Mammary epithelial cell (primary cell): ENCODE results near the gene FERMT2.

Experiments
- EZH2 ChIP-seq: IDR thresholded peaks from 2 replicates; pipeline ENCODE4 v1.6.1; 2012; ENCODE audit warnings: low read length, inconsistent platforms, borderline replicate concordance
- TF ChIP-seq, protein P1 (sequence below), 2 donors: IDR thresholded peaks in 1 of 2; conservative IDR thresholded peaks in 1 of 2; 2 replicates each; pipeline ENCODE4 v1.5.1; 2011 to 2012; ENCODE audit warnings: inconsistent platforms in 2 of 2, low read length in 2 of 2, mild to moderate bottlenecking in 2 of 2, control low read depth in 1 of 2, low read depth in 1 of 2; ENCODE audit not compliant: insufficient read depth in 1 of 2; ENCODE audit errors: extremely low read depth in 1 of 2

DNA sequence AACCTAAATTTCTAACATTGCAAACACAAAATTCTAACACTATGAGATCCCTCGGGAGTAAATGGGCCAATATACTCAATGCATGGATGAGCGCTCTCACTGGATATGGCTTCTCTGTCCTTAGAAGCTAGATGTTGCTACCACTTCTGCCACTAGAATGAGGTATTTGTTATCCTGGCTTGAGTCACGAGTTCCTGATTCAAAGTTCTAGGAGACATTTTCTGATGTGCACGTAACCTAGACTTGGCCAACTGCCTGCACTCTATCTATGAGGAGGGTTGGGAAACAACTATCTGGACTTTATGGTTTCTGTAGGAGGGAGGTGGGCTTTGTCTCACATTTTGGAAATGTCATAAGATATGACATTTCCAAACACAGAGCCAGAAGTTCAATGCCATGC lies 37.6 kb downstream of the FERMT2 start:
- TF ChIP-seq, protein P1, sequence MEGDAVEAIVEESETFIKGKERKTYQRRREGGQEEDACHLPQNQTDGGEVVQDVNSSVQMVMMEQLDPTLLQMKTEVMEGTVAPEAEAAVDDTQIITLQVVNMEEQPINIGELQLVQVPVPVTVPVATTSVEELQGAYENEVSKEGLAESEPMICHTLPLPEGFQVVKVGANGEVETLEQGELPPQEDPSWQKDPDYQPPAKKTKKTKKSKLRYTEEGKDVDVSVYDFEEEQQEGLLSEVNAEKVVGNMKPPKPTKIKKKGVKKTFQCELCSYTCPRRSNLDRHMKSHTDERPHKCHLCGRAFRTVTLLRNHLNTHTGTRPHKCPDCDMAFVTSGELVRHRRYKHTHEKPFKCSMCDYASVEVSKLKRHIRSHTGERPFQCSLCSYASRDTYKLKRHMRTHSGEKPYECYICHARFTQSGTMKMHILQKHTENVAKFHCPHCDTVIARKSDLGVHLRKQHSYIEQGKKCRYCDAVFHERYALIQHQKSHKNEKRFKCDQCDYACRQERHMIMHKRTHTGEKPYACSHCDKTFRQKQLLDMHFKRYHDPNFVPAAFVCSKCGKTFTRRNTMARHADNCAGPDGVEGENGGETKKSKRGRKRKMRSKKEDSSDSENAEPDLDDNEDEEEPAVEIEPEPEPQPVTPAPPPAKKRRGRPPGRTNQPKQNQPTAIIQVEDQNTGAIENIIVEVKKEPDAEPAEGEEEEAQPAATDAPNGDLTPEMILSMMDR (conservative IDR thresholded peaks at IDR 0.05 in 1 of 2, IDR thresholded peaks at IDR 0.05 in 1 of 2; ENCODE audit: extremely low read depth in 1 of 2, insufficient read depth in 1 of 2, low read depth in 1 of 2, low read length in 2 of 2), result no peak
- no peak for TF ChIP-seq EZH2
